NK-92 (cell line): ENCODE results near the gene NDUFS5.
"Not testable (repeated sequence)": the region's sequence is repeated elsewhere in the genome, so short reads cannot be mapped to it uniquely, and the experiment has no call there.

Experiments used
- DNase-seq: peaks from one replicate; lab custom pipeline; 2025; ENCODE audit not compliant: unreplicated experiment; lab: John Stamatoyannopoulos, UW

Gene NDUFS5

DNA sequence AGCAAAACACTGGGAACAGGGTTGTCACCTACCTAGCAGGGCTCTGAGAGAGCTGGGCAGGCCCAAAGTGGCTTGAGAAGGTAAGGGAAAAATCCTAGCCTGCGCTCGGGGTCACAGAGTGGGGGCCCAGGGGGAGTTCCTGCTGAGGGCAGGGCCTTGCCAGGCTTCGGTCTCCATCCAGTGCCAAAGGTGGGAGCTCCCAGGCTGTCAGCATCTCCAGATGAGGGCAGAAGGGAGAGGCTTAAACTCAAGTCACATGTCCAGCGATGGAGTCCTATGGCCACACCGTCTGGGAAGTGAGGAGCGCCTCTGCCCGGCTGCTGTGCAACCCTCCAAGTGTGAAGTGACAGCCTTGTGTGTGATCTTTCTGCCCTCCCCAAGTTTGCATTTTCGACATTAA lies 11.2 kb upstream of the NDUFS5 start:
- not testable (repeated sequence) for DNase-seq

GRCh38 chr1:39016604-39017171 lies 9.5 kb upstream of the NDUFS5 start:
- no peak for DNase-seq

- DNase-seq = no peak
These were observed 8.9 kb upstream of the NDUFS5 start for GRCh38 chr1:39017266-39017665.

DNA sequence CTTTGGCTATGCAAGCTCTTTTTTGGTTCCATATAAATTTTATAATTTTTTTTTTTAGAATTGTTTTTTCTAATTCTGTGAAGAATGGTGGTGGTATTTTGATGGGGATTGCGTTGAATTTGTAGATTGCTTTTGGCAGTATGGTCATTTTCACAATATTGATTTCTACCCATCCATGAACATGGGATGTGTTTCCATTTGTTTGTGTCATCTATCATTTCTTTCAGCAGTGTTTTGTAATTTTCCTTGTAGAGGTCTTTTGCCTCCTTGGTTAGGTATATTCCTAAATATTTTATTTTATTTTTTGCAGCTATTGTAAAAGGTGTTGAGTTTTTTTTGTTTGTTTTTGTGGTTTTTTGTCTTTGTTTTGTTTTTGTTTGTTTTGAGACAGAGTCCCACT lies 5.7 kb upstream of the NDUFS5 start:
- not testable (repeated sequence) for DNase-seq

GRCh38 chr1:39021426-39021825 lies 4.7 kb upstream of the NDUFS5 start:
- no peak for DNase-seq

DNA sequence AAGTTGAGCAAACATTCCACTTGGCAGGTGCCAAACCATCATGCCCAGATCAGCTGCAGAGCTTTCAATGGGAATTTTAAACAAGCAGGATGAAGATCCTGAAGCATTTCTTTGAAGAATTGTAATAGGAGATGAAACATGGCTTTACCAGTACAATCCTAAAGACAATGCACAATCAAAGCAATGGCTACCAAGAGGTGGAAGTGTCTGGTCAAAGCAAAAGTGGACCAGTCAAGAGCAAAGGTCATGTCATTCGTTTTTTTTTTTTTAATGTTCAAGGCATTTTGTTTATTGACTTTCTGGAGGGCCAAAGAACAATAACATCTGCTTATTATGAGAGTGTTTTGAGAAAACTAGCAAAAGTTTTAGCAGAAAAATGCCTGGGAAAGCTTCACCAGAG lies 3.0 kb upstream of the NDUFS5 start:
- no peak for DNase-seq

- DNase-seq = no peak
These were observed 837 bp downstream of the NDUFS5 start for GRCh38 chr1:39026866-39027507.

- DNase-seq = no peak
These were observed 8.0 kb downstream of the NDUFS5 start for GRCh38 chr1:39034114-39034654.

DNA sequence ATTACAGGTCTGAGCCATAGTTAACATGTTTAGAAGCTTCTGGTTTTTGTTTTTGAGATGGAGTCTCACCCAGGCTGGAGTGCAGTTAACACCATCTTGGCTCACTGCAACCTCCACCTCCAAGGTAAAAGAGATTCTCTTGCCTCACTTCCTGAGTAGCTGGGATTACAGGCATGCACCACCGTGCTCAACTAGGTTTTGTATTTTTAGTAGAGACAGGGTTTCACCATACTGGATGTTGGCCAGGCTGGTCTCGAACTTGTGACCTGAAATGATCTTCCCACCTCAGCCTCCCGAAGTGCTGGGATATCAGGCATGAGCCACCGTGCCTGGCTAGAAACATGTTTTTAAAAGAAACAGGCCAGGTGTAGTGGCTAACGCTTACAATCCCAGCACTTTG lies 10.5 kb downstream of the NDUFS5 start:
- DNase-seq = no peak

- no peak for DNase-seq
These were observed 17.4 kb downstream of the NDUFS5 start for GRCh38 chr1:39043513-39043912.

GRCh38 chr1:39044762-39045161 lies 18.6 kb downstream of the NDUFS5 start:
- no peak for DNase-seq

- no peak for DNase-seq
These were observed 19.1 kb downstream of the NDUFS5 start for GRCh38 chr1:39045231-39045630.

DNA sequence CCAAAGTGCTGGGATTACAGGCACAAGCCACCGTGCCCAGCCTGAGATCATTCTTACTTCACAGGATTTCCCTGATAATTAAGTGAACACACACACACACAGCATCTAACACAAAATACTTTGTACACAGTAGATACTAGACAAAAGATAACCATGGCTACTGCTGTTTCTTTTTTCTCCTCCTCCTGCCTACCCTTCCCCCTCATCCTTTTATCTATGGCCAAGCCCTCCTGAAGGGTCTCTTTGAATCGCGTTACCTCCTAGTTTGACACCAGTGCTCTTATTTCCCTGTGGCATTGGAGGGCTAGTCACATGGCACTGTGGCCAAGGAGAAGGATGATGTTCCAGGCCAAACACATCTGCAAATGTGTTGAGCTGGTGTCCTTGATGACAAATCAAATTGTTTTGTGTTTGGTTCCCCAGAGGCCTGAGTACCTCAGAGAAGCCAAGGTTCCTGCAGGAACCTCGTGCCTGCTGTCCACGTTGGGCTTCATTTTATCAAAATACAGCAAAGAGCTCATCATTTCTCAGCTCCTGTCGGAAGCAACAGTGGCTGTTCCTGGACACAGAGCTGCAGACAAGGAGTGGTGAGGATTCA lies 20.6 kb downstream of the NDUFS5 start:
- no peak for DNase-seq

- DNase-seq = no peak
These were observed 21.5 kb downstream of the NDUFS5 start for GRCh38 chr1:39047374-39048229.

DNA sequence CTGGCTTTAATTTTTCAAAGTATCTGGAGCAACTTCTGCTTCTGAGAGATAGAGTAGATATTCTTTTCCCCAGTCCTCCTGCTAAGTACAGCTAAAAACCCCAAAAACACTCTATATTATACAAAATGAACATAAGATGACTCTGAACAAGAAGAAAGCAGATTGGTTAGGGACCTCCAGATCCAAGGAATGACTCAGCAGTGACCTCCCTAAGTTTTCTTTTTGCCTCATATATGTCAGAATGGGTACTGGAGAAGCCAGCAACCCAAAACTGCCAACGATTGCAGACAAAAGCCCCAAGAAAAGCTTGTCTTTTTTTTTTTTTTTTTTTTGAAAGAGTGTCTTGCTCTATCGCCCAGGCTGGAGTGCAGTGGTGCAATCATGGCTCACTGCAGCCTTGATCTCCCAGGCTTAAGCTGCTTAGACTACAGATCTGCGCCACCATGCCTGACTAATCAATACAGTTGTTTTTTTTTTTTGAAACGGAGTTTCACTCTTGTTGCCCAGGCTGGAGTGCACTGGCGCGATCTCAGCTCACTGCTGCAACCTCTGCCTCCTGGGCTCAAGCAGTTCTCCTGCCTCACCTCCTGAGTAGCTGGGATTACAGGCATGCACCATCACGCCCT lies 22.7 kb downstream of the NDUFS5 start:
- no peak for DNase-seq

DNA sequence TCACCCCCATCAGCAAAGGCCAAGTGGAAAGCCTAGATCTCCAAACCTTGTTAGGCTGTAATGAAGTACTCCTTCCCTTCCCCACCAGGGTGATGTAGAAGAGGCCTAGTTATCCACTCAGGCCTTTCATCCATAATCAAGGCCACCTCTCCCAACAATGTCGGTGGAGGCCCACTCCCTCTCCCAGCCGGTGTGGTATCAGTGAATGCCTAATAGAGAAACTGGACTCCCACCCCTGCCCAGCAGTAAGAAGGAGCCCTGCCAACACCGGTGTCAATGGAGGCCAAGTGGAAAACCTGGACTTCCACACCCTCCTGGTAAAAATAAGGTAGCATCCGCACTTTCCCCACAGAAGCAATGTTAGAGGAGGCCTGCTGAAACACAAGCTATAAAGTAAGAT lies 23.9 kb downstream of the NDUFS5 start:
- DNase-seq = no peak

- not testable (repeated sequence) for DNase-seq
These were observed 25.2 kb downstream of the NDUFS5 start for GRCh38 chr1:39051193-39051850.

GRCh38 chr1:39051956-39052355 lies 25.8 kb downstream of the NDUFS5 start:
- no peak for DNase-seq

DNA sequence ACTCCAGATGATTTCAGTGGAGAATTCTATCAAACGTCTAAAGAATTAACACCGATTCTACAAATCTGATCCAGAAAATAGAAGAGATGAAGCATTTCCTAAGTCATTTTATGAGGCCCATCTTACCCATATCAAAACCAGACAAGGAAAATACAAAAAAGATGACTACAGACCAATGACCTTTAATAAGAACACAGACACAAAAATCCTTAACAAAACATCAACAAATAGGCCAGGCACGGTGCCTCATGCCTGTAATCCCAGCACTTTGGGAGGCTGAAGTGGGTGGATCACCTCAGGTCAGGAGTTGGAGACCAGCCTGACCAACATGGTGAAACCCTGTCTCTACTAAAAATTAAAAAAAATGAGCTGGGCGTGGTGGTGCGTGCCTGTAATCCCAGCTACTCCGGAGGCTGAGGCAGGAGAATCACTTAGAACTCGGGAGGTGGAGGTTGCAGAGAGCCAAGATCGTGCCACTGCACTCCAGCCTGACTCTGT lies 29.1 kb downstream of the NDUFS5 start:
- not testable (repeated sequence) for DNase-seq

DNA sequence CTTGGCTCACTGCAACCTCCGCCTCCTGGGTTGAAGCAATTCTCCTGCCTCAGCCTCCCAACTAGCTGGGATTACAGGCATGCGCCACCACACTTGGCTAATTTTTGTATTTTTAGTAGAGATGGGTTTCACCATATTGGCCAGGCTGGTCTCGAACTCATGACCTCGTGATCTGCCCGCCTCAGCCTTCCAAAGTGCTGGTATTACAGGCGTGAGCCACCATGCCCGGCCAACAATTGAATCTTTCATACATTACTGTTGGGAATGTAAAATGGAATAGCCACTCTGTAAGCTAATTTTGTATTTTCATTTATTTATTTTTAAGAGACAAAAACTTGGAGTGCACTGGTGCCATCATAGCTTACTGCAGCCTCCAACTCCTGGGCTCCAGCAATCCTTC lies 35.4 kb downstream of the NDUFS5 start:
- not testable (repeated sequence) for DNase-seq
